Measurements from ENCODE around the gene ALKBH5. TPM values are rescaled to one million over a fixed set of nuclear protein-coding genes. Genes with fewer than 3 reads are reported as not detected.

ALKBH5 gene
- total RNA-seq, 1 donor from 2014 or later = 104 TPM

GRCh38 chr17:18233803-18234518 is 50.3 kb downstream of the ALKBH5 start:
- no peak for TF ChIP-seq CTCF (conservative IDR thresholded peaks at IDR 0.05)
- Mint-ChIP-seq H3K36me3 (ENCODE audit: low read depth) (peaks cover 3% of the 10 kb centered on the region), H3K4me3 (no peak overlapping the region)

GRCh38 chr17:18234853-18235380 is 51.3 kb downstream of the ALKBH5 start:
- H3K4me3 Mint-ChIP-seq = no peak overlapping the region

More at GRCh38 chr17:18233803-18234518, 50.3 kb downstream of the ALKBH5 start:
- H3K4me1 Mint-ChIP-seq = peaks cover 26% of the 10 kb centered on the region
- H3K9me3 Mint-ChIP-seq = no peaks in the 10 kb centered on the region
- H3K27me3 Mint-ChIP-seq (ENCODE audit: low read depth) = no peaks in the 10 kb centered on the region
- no peak overlapping the region for H3K27ac Mint-ChIP-seq (ENCODE audit: unreplicated experiment)
- no peak for DNase-seq (ENCODE audit: low read depth, low spot score)

GRCh38 chr17:18235743-18236256 is 52.2 kb downstream of the ALKBH5 start:
- no peak for DNase-seq (ENCODE audit: low read depth, low spot score)
- Mint-ChIP-seq H3K27ac (ENCODE audit: unreplicated experiment) (no peak overlapping the region), H3K9me3 (no peaks in the 10 kb centered on the region), H3K36me3 (ENCODE audit: low read depth) (peaks cover 3% of the 10 kb centered on the region), H3K4me1 (peaks cover 11% of the 10 kb centered on the region), H3K4me3 (no peak overlapping the region), H3K27me3 (ENCODE audit: low read depth) (no peaks in the 10 kb centered on the region)
- TF ChIP-seq CTCF (conservative IDR thresholded peaks at IDR 0.05) = no peak

More at GRCh38 chr17:18234853-18235380, 51.3 kb downstream of the ALKBH5 start:
- Mint-ChIP-seq H3K36me3 (ENCODE audit: low read depth) (peaks cover 3% of the 10 kb centered on the region), H3K27me3 (ENCODE audit: low read depth) (no peaks in the 10 kb centered on the region), H3K27ac (ENCODE audit: unreplicated experiment) (no peak overlapping the region), H3K4me1 (peaks cover 20% of the 10 kb centered on the region), H3K9me3 (no peaks in the 10 kb centered on the region)
- DNase-seq (ENCODE audit: low read depth, low spot score) = no peak
- TF ChIP-seq CTCF (conservative IDR thresholded peaks at IDR 0.05) = no peak

GRCh38 chr17:18236494-18236893 is 52.9 kb downstream of the ALKBH5 start:
- Mint-ChIP-seq H3K4me1 (peaks cover 5% of the 10 kb centered on the region), H3K36me3 (ENCODE audit: low read depth) (peaks cover 3% of the 10 kb centered on the region), H3K27me3 (ENCODE audit: low read depth) (no peaks in the 10 kb centered on the region), H3K27ac (ENCODE audit: unreplicated experiment) (no peak overlapping the region), H3K4me3 (peak overlapping the region; percentile 62), H3K9me3 (no peaks in the 10 kb centered on the region)
- TF ChIP-seq CTCF (conservative IDR thresholded peaks at IDR 0.05) = no peak
- DNase-seq (ENCODE audit: low read depth, low spot score) = no peak

- DNase-seq (ENCODE audit: low read depth, low spot score) = no peak
- Mint-ChIP-seq H3K36me3 (ENCODE audit: low read depth) (peaks cover 3% of the 10 kb centered on the region), H3K4me3 (no peak overlapping the region), H3K27ac (ENCODE audit: unreplicated experiment) (no peak overlapping the region), H3K9me3 (no peaks in the 10 kb centered on the region), H3K4me1 (no peaks in the 10 kb centered on the region), H3K27me3 (ENCODE audit: low read depth) (no peaks in the 10 kb centered on the region)
- TF ChIP-seq CTCF (conservative IDR thresholded peaks at IDR 0.05) = no peak
Observed at GRCh38 chr17:18237461-18237860, 53.8 kb downstream of the ALKBH5 start.

All from neural crest cell (in vitro differentiated cells).